Gastroesophageal sphincter (tissue), 4 donors: ENCODE results near the gene CLASP1. TPM values are rescaled to one million over a fixed set of nuclear protein-coding genes. Genes with fewer than 3 reads are reported as not detected.

ENCODE experiments used
- ATAC-seq: fragments of 150-250 bp; one replicate; pipeline ENCODE4 v1.9.1; 2016; ENCODE audit warnings: mild to moderate bottlenecking, moderate library complexity
- H3K27ac ChIP-seq, 4 donors: fragments of 200-600 bp; sonication (generic) in 3 of 4; 1 replicate in 3 of 4; 2 replicates in 1 of 4; pipeline ENCODE4 v1.5.1; 2016 to 2019
- H3K27me3 ChIP-seq: fragments of 200-600 bp; sonication (generic); one replicate; pipeline ENCODE4 v1.5.1; 2019
- H3K36me3 ChIP-seq, 2 donors: fragments of 200-600 bp; sonication (generic); one replicate each; pipeline ENCODE4 v1.5.1; 2019; ENCODE audit warnings: control low read depth in 1 of 2
- H3K4me1 ChIP-seq, 3 donors: fragments of 200-600 bp; sonication (generic); 1 replicate in 2 of 3; 2 replicates in 1 of 3; pipeline ENCODE4 v1.5.1; 2016 to 2019; ENCODE audit warnings: control low read depth in 2 of 3
- H3K4me3 ChIP-seq, 2 donors: fragments of 200-600 bp; sonication (generic); one replicate each; pipeline ENCODE4 v1.5.1; 2019; ENCODE audit warnings: mild to moderate bottlenecking in 1 of 2, moderate library complexity in 1 of 2
- H3K9me3 ChIP-seq, 3 donors: fragments of 200-600 bp; sonication (generic); one replicate each; pipeline ENCODE4 v1.5.1; 2017 to 2019; ENCODE audit warnings: control low read depth in 2 of 3
- CTCF ChIP-seq, 4 experiments: fragments of 200-600 bp in 2 of 4; fragments of 450-650 bp in 2 of 4; sonication (generic) in 1 of 4; IDR thresholded peaks; one replicate each; pipeline ENCODE4 v1.5.1; 2017 to 2019; ENCODE audit warnings: antibody characterized with exemption in 4 of 4, mild to moderate bottlenecking in 2 of 4, moderate library complexity in 2 of 4
- EP300 ChIP-seq: sonication (generic); formaldehyde crosslinking; IDR thresholded peaks from one replicate; pipeline ENCODE4 v1.6.1; 2017; ENCODE audit warnings: antibody characterized with exemption, mild to moderate bottlenecking
- POLR2A ChIP-seq, 2 donors: fragments of 450-650 bp; IDR thresholded peaks; one replicate each; pipeline ENCODE4 v1.6.1; 2017; ENCODE audit warnings: antibody characterized with exemption in 2 of 2, mild to moderate bottlenecking in 2 of 2, moderate library complexity in 1 of 2
- POLR2AphosphoS5 ChIP-seq: sonication (generic); formaldehyde crosslinking; IDR thresholded peaks from one replicate; pipeline ENCODE4 v1.6.1; 2017; ENCODE audit warnings: antibody characterized with exemption
- WGBS, 2 donors: methylation state at CpG; one replicate each; pipeline ENCODE4 v1.1.5; 2018; ENCODE audit warnings: low coverage in 1 of 2; 5-methylcytosine and 5-hydroxymethylcytosine counted together
- total RNA-seq, 4 donors: library from RNA; depleted of rRNA; stranded (reverse); fragments of >200 nt; gene quantifications; one replicate each; pipeline ENCODE4 v1.1.0, GENCODE V29; 2016

CLASP1 gene
- total RNA-seq, 4 donors from 2014 or later: 72.0 to 108 (median 84.7) TPM

GRCh38 chr2:121501554-121501953, 147.7 kb downstream of the CLASP1 start:
- H3K27me3 ChIP-seq: no peaks in the 10 kb centered on the region
- WGBS, 2 donors: 81 to 100% methylated on average over 2 of the region's 2 CpGs
- peaks cover 0 to 42% of the 10 kb centered on the region in 2 donors for H3K36me3 ChIP-seq
- ATAC-seq: no peak
- H3K27ac ChIP-seq: no peak overlapping the region
- H3K4me1 ChIP-seq: peaks cover 0 to 18% (median 3%) of the 10 kb centered on the region in 3 donors
- TF ChIP-seq POLR2A (IDR thresholded peaks at IDR 0.05) (no peak), CTCF (IDR thresholded peaks at IDR 0.05) (no peak), POLR2AphosphoS5 (no peak), EP300 (no peak)
- H3K9me3 ChIP-seq: no peaks in the 10 kb centered on the region
- no peak overlapping the region for H3K4me3 ChIP-seq

GRCh38 chr2:121501031-121501430, 148.2 kb downstream of the CLASP1 start:
- peaks cover 0 to 18% (median 3%) of the 10 kb centered on the region in 3 donors for H3K4me1 ChIP-seq
- no peaks in the 10 kb centered on the region for H3K27me3 ChIP-seq
- TF ChIP-seq EP300: no peak
- TF ChIP-seq POLR2AphosphoS5: peak; percentile 14
- ATAC-seq: no peak
- H3K36me3 ChIP-seq: peaks cover 0 to 47% of the 10 kb centered on the region in 2 donors
- no peaks in the 10 kb centered on the region for H3K9me3 ChIP-seq
- 69 to 71% methylated on average over 1 of the region's 1 CpG for WGBS, 2 donors
- H3K4me3 ChIP-seq: no peak overlapping the region
- no peak overlapping the region for H3K27ac ChIP-seq

- TF ChIP-seq POLR2AphosphoS5 (no peak), POLR2A (IDR thresholded peaks at IDR 0.05) (no peak), EP300 (no peak), CTCF (IDR thresholded peaks at IDR 0.05) (no peak)
- no peak overlapping the region for H3K27ac ChIP-seq
- H3K4me1 ChIP-seq: peaks cover 0 to 8% (median 0%) of the 10 kb centered on the region in 3 donors
- no peak overlapping the region for H3K4me3 ChIP-seq
- H3K36me3 ChIP-seq: peaks cover 0 to 60% of the 10 kb centered on the region in 2 donors
- ATAC-seq: no peak
- 92 to 100% methylated on average over 1 of the region's 1 CpG for WGBS, 2 donors
- no peaks in the 10 kb centered on the region for H3K9me3 ChIP-seq
- no peaks in the 10 kb centered on the region for H3K27me3 ChIP-seq
Observed at GRCh38 chr2:121498731-121499130, 150.5 kb downstream of the CLASP1 start.

GRCh38 chr2:121492409-121492808, 156.9 kb downstream of the CLASP1 start:
- Histone ChIP-seq H3K27ac (no peak overlapping the region), H3K4me3 (no peak overlapping the region), H3K4me1 (peaks cover 0 to 31% (median 9%) of the 10 kb centered on the region in 3 donors), H3K36me3 (peaks cover 0 to 21% of the 10 kb centered on the region in 2 donors), H3K27me3 (no peaks in the 10 kb centered on the region), H3K9me3 (no peaks in the 10 kb centered on the region)
- WGBS, 2 donors: 57 to 90% methylated on average over 1 to 3 of the region's 3 CpGs
- TF ChIP-seq POLR2AphosphoS5: no peak
- no peak for TF ChIP-seq POLR2A (IDR thresholded peaks at IDR 0.05)
- TF ChIP-seq EP300: no peak
- no peak for TF ChIP-seq CTCF (IDR thresholded peaks at IDR 0.05)
- ATAC-seq: no peak

- no peak for TF ChIP-seq CTCF (IDR thresholded peaks at IDR 0.05)
- no peak for TF ChIP-seq POLR2AphosphoS5
- no peak for TF ChIP-seq POLR2A (IDR thresholded peaks at IDR 0.05)
- TF ChIP-seq EP300: no peak
- no peaks in the 10 kb centered on the region for H3K9me3 ChIP-seq
- no peak overlapping the region for H3K27ac ChIP-seq
- no peak for ATAC-seq
- peaks cover 0 to 18% of the 10 kb centered on the region in 2 donors for H3K36me3 ChIP-seq
- no peak overlapping the region for H3K4me3 ChIP-seq
- WGBS, 2 donors: 40 to 66% methylated on average over 4 of the region's 4 CpGs
- H3K27me3 ChIP-seq: no peaks in the 10 kb centered on the region
- H3K4me1 ChIP-seq: peaks cover 0 to 37% (median 9%) of the 10 kb centered on the region in 3 donors
Observed at GRCh38 chr2:121491518-121491917, 157.7 kb downstream of the CLASP1 start.
